ENCODE measurements around the gene PCDHB14.
"Not testable (repeated sequence)": the region's sequence is repeated elsewhere in the genome, so short reads cannot be mapped to it uniquely, and the experiment has no call there.

Gene PCDHB14

GRCh38 chr5:141201126-141201525 lies 22.0 kb upstream of the PCDHB14 start:
- H3K27me3 ChIP-seq (ENCODE audit: insufficient read depth, poor library complexity, severe bottlenecking); H3K27ac ChIP-seq (replicated peaks); DNase-seq (ENCODE audit: low read depth in 1 of 2, low spot score in 1 of 2); H3K4me3 ChIP-seq (replicated peaks; ENCODE audit: insufficient read depth, low read length): not testable (repeated sequence)

GRCh38 chr5:141201646-141202045 lies 21.5 kb upstream of the PCDHB14 start:
- not testable (repeated sequence) for H3K27ac ChIP-seq (replicated peaks); H3K4me3 ChIP-seq (replicated peaks; ENCODE audit: insufficient read depth, low read length); H3K27me3 ChIP-seq (ENCODE audit: insufficient read depth, poor library complexity, severe bottlenecking); DNase-seq (ENCODE audit: low read depth in 1 of 2, low spot score in 1 of 2)

GRCh38 chr5:141208478-141208877 lies 14.7 kb upstream of the PCDHB14 start, which contains the start of gene PCDHB12:
Gene PCDHB12, plus strand, starts transcription at chr5:141208719. Its CDS starts 189 bp downstream, at chr5:141208908.
- H3K27me3 ChIP-seq (ENCODE audit: insufficient read depth, poor library complexity, severe bottlenecking) = no peaks in the 10 kb centered on the region
- TF ChIP-seq SPI1 (IDR thresholded peaks at IDR 0.05; ENCODE audit: borderline replicate concordance, low read depth) = no peak
- TF ChIP-seq GABPA (IDR thresholded peaks at IDR 0.05; ENCODE audit: low read depth) = no peak
- no peak within 1 kb of the TSS for H3K4me3 ChIP-seq (replicated peaks; ENCODE audit: insufficient read depth, low read length)
- no peak within 1 kb of the TSS for H3K27ac ChIP-seq (replicated peaks)
- DNase-seq (ENCODE audit: low read depth in 1 of 2, low spot score in 1 of 2) = no peak

- not testable (repeated sequence) for H3K4me3 ChIP-seq (replicated peaks; ENCODE audit: insufficient read depth, low read length); H3K27me3 ChIP-seq (ENCODE audit: insufficient read depth, poor library complexity, severe bottlenecking); H3K27ac ChIP-seq (replicated peaks); DNase-seq (ENCODE audit: low read depth in 1 of 2, low spot score in 1 of 2)
These were observed 12.9 kb upstream of the PCDHB14 start for GRCh38 chr5:141210281-141210680.

- DNase-seq (ENCODE audit: low read depth in 1 of 2, low spot score in 1 of 2); H3K4me3 ChIP-seq (replicated peaks; ENCODE audit: insufficient read depth, low read length); H3K27ac ChIP-seq (replicated peaks); H3K27me3 ChIP-seq (ENCODE audit: insufficient read depth, poor library complexity, severe bottlenecking): not testable (repeated sequence)
These were observed 12.3 kb upstream of the PCDHB14 start for GRCh38 chr5:141210849-141211248.

GRCh38 chr5:141213656-141214339 lies 9.3 kb upstream of the PCDHB14 start, which contains the start of gene PCDHB13:
Gene PCDHB13, plus strand, starts transcription at chr5:141213919. Its CDS starts 205 bp downstream, at chr5:141214124.
- not testable (repeated sequence) for H3K27ac ChIP-seq (replicated peaks); H3K4me3 ChIP-seq (replicated peaks; ENCODE audit: insufficient read depth, low read length); DNase-seq (ENCODE audit: low read depth in 1 of 2, low spot score in 1 of 2)

GRCh38 chr5:141214583-141214982 lies 8.6 kb upstream of the PCDHB14 start:
- H3K27me3 ChIP-seq (ENCODE audit: insufficient read depth, poor library complexity, severe bottlenecking); H3K27ac ChIP-seq (replicated peaks); H3K4me3 ChIP-seq (replicated peaks; ENCODE audit: insufficient read depth, low read length); DNase-seq (ENCODE audit: low read depth in 1 of 2, low spot score in 1 of 2): not testable (repeated sequence)

More at GRCh38 chr5:141213656-141214339, 9.3 kb upstream of the PCDHB14 start, which contains the start of gene PCDHB13:
- H3K27me3 ChIP-seq (ENCODE audit: insufficient read depth, poor library complexity, severe bottlenecking) = not testable (repeated sequence)

- H3K27ac ChIP-seq (replicated peaks); H3K27me3 ChIP-seq (ENCODE audit: insufficient read depth, poor library complexity, severe bottlenecking); DNase-seq (ENCODE audit: low read depth in 1 of 2, low spot score in 1 of 2); H3K4me3 ChIP-seq (replicated peaks; ENCODE audit: insufficient read depth, low read length): not testable (repeated sequence)
These were observed 7.6 kb upstream of the PCDHB14 start for GRCh38 chr5:141215504-141215903.

- H3K4me3 ChIP-seq (replicated peaks; ENCODE audit: insufficient read depth, low read length); DNase-seq (ENCODE audit: low read depth in 1 of 2, low spot score in 1 of 2); H3K27me3 ChIP-seq (ENCODE audit: insufficient read depth, poor library complexity, severe bottlenecking); H3K27ac ChIP-seq (replicated peaks): not testable (repeated sequence)
These were observed 7.1 kb upstream of the PCDHB14 start for GRCh38 chr5:141216035-141216434.

GRCh38 chr5:141224844-141225243 lies 1.7 kb downstream of the PCDHB14 start:
- H3K4me3 ChIP-seq (replicated peaks; ENCODE audit: insufficient read depth, low read length); H3K27me3 ChIP-seq (ENCODE audit: insufficient read depth, poor library complexity, severe bottlenecking); H3K27ac ChIP-seq (replicated peaks); DNase-seq (ENCODE audit: low read depth in 1 of 2, low spot score in 1 of 2): not testable (repeated sequence)

GRCh38 chr5:141225421-141225820 lies 2.3 kb downstream of the PCDHB14 start:
- H3K27ac ChIP-seq (replicated peaks); H3K27me3 ChIP-seq (ENCODE audit: insufficient read depth, poor library complexity, severe bottlenecking); H3K4me3 ChIP-seq (replicated peaks; ENCODE audit: insufficient read depth, low read length); DNase-seq (ENCODE audit: low read depth in 1 of 2, low spot score in 1 of 2): not testable (repeated sequence)
